RWPE1 (cell line): ENCODE measurements around the gene WNT4.

Experiments used
- CTCF ChIA-PET: fragments of 350-600 bp; sonication (Branson Sonifier 250); formaldehyde crosslinking; extraction: SDS; loops from one replicate; lab custom pipeline; 2021; lab: Yijun Ruan, JAX
- POLR2A ChIA-PET: fragments of 400-600 bp; formaldehyde crosslinking; extraction: SDS; loops from one replicate; lab custom pipeline; 2020; ENCODE audit warnings: antibody characterized with exemption; ENCODE audit not compliant: low non-redundant PET; lab: Yijun Ruan, JAX
- DNase-seq: peaks from one replicate; pipeline ENCODE4 v3.0.0; 2012; ENCODE audit warnings: low spot score
- H3K27ac ChIP-seq: fragments of 450-650 bp; 2 replicates; pipeline ENCODE4 v1.5.1; 2017
- TF ChIP-seq, protein P1 (sequence below): fragments of 450-650 bp; conservative IDR thresholded peaks from 2 replicates; pipeline ENCODE4 v1.5.1; 2017; ENCODE audit warnings: low read depth, mild to moderate bottlenecking

WNT4 gene

DNA sequence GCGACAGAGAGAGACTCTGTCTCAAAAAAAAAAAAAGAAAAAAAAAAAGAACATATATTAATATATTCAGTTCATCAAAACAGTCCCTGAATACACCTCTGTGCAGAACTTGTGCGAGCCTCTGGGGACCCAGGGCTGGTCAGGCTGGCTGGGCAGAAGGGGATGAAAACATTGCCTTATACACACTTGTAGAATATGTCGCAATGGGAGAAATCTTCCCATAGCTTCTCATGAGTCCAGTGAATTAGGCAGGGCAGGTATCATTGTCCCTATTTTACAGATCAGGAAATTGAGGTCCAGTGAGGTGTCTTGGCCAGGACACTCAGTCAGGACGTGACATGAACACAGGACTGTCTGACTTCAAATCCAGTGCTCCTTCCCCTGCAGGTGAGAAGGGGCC lies 12.6 kb upstream of the WNT4 start:
- no peak overlapping the region for H3K27ac ChIP-seq
- no peak for DNase-seq
- CTCF ChIA-PET = no interaction called here
- TF ChIP-seq, protein P1, sequence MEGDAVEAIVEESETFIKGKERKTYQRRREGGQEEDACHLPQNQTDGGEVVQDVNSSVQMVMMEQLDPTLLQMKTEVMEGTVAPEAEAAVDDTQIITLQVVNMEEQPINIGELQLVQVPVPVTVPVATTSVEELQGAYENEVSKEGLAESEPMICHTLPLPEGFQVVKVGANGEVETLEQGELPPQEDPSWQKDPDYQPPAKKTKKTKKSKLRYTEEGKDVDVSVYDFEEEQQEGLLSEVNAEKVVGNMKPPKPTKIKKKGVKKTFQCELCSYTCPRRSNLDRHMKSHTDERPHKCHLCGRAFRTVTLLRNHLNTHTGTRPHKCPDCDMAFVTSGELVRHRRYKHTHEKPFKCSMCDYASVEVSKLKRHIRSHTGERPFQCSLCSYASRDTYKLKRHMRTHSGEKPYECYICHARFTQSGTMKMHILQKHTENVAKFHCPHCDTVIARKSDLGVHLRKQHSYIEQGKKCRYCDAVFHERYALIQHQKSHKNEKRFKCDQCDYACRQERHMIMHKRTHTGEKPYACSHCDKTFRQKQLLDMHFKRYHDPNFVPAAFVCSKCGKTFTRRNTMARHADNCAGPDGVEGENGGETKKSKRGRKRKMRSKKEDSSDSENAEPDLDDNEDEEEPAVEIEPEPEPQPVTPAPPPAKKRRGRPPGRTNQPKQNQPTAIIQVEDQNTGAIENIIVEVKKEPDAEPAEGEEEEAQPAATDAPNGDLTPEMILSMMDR = no peak
- POLR2A ChIA-PET = no interaction called here

DNA sequence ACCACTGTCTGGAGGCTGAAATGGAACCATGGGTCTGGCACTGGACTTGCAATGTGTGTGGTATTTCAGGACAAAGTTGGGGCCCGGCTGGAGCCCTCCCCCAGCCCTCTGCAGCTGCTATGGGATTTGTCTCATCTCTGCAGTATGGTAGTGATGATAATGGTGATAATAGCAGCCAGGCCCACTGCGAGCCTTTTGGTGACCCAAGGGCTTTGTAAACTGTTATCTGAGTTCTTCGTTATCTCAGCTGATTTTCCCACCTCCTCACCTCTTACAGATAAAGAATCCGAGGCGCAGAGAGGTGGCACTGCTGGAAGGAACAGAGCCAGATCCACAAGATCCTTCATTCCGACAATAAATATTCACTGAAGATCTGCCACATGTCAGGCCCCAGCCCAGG lies 11.7 kb upstream of the WNT4 start:
- DNase-seq = no peak
- ChIA-PET CTCF (no interaction called here), POLR2A (no interaction called here)
- no peak overlapping the region for H3K27ac ChIP-seq
- TF ChIP-seq, protein P1 = no peak

DNA sequence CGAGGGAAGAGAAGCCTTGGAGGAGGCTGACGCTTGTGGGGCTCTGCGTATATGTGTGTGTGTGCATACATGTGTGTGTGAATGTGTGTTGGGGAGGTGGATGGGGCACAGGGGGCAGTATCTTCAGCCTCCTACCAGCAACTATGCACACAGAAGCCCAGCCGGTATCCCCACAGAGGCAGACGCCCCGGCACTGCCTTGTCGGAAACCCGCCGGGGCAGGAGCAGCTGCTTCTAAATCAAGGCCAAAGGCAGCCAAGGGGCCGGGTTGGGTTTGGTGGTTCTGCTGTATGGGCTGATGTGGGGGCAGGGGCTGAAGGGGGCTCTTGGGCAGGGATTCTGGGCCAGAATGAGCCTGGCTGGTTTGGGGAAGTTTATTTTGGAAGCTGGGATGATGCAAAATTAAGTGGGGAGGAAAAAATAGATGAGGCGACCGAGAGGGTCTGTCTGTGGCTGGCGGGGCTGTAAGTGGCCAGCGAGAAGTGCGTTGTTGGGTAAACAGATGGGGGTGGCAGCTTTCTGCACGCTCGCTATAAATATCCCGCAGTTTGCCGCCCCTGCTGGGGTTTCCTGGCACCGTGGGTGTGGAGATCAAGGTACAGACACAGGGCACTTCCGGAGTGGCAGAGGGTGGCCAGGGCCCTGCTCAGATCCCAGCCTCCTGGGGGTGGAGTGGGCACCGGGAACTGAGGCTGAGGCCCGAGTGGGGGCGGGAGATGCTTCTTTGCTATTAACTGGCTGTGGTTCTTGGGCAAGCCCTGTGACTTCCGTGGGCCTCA lies 11.0 kb upstream of the WNT4 start:
- CTCF ChIA-PET = no interaction called here

DNA sequence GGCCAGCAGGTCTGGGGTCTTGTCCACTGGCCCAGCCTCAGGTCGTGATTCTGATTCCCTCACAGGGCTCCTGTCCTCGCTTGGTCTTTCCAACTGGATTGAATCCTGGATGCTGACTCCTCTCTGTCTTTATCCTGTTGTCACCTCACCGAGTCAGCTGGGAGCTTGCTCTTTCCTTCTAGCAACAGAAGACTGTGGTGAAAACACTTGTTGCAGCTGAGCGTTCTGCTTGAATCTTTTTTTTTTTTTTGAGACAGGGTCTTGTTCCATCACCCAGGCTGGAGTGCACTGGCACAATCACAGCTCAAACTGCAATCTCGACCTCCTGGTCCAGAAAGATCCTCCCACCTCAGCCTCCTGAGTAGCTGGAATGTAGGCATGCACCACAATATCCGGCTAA lies 8.0 kb upstream of the WNT4 start:
- POLR2A ChIA-PET = no interaction called here
- CTCF ChIA-PET = no interaction called here
- DNase-seq = no peak
- TF ChIP-seq, protein P1 = no peak
- H3K27ac ChIP-seq = no peak overlapping the region

More for the DNA sequence above, 11.0 kb upstream of the WNT4 start:
- no peak for DNase-seq
- no peak overlapping the region for H3K27ac ChIP-seq
- POLR2A ChIA-PET = no interaction called here
- TF ChIP-seq, protein P1 = no peak

DNA sequence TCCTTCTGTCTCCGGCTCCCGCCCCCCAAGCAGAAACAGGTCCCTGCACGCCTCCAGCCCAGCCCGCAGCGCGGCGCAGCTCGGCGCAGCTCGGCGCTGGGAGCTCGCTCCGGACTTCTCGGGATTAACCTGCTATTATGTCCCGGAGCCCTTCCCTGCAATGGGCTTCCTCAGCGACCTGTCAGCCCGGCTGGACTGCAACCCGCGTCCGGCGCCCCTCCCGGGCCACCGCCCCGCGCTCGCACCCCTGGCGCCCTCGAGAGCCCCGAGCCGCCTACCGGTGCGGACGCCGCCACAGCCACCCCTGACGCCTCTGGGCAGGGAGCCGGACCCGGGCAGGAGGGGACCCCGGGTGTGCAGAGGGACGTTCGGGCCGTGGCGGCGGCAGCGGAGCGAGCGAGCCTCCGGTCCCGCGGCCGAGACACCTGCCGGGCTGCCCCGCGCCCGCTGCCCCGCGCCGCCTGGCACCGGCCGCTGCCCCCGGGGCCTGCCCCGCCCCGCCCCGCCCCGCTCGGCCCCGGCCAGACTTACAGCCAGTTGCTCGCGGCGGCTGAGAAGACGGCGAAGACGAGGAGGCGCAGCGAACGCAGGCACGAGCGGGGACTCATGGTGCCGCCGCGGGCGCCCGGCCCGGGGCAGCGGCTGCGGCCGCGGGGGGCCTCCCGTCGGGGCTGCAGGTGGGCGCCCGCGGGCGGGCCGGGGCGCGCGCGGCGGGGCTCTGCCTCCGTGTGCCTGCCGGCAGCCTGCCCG lies 407 bp downstream of the WNT4 start:
- H3K27ac ChIP-seq = peak overlapping the region; percentile 88
- POLR2A ChIA-PET = no interaction called here

More for the DNA sequence above, 407 bp downstream of the WNT4 start:
- CTCF ChIA-PET = interaction anchor here (0.7 to 1.3 kb wide), 3 partner anchors 10 to 81 kb away, joined by 3 read pairs; no protein-coding TSS in a partner anchor
- DNase-seq = peak; percentile 49
- TF ChIP-seq, protein P1 = no peak
